Muscle layer of colon (tissue), 2 donors: ENCODE data around the gene EMC9.
"Not testable (repeated sequence)": the region's sequence is repeated elsewhere in the genome, so short reads cannot be mapped to it uniquely, and the experiment has no call there.

ENCODE experiments used
- H3K27ac ChIP-seq: one replicate; pipeline ENCODE4 v1.7.0; 2013; ENCODE audit warnings: low read depth, mild to moderate bottlenecking, low read length, moderate library complexity
- H3K27me3 ChIP-seq, 2 donors: one replicate each; pipeline ENCODE4 v1.7.0; 2013; ENCODE audit warnings: low read length in 2 of 2, mild to moderate bottlenecking in 2 of 2; ENCODE audit not compliant: insufficient read depth in 2 of 2, control insufficient read depth in 1 of 2
- H3K36me3 ChIP-seq: one replicate; pipeline ENCODE4 v1.7.0; 2013; ENCODE audit warnings: mild to moderate bottlenecking, low read length; ENCODE audit not compliant: insufficient read depth
- H3K4me1 ChIP-seq: one replicate; pipeline ENCODE4 v1.7.0; 2013; ENCODE audit warnings: mild to moderate bottlenecking, low read length; ENCODE audit not compliant: insufficient read depth
- H3K4me3 ChIP-seq, 2 donors: one replicate each; pipeline ENCODE4 v1.7.0; 2013; ENCODE audit warnings: low read length in 2 of 2, low read depth in 1 of 2, mild to moderate bottlenecking in 1 of 2, moderate library complexity in 1 of 2
- H3K9ac ChIP-seq: one replicate; pipeline ENCODE4 v1.7.0; 2013; ENCODE audit warnings: low read length
- H3K9me3 ChIP-seq: one replicate; pipeline ENCODE4 v1.7.0; 2013; ENCODE audit warnings: mild to moderate bottlenecking, low read length
- donor health status: abdominal sarcoma.
- donor health status: Adenocarcinoma of cecum.

Gene EMC9

DNA sequence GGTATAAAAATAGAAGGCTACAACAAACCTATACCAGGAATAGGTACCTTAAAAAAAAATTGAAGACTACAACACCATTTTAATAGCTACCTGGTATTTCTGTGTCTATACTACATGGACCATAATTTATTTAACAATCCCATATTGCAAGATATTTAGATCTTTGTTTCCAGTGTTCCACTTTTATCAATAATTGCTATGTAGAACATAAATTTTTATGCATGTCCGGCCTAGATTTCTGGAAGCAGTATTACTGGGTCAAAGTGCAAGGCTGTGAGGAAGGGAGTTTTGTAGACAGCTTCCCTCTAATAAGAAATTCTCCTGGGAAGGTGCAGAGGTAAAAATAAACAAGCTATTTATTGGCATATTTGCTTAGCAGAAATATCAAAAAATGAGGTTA is 30.9 kb downstream of the EMC9 start:
- H3K9ac ChIP-seq: no peak overlapping the region
- H3K4me1 ChIP-seq: peaks cover 12% of the 10 kb centered on the region
- H3K9me3 ChIP-seq: no peaks in the 10 kb centered on the region
- no peaks in the 10 kb centered on the region for H3K36me3 ChIP-seq
- no peak overlapping the region for H3K4me3 ChIP-seq
- H3K27me3 ChIP-seq: no peaks in the 10 kb centered on the region
- H3K27ac ChIP-seq: no peak overlapping the region

DNA sequence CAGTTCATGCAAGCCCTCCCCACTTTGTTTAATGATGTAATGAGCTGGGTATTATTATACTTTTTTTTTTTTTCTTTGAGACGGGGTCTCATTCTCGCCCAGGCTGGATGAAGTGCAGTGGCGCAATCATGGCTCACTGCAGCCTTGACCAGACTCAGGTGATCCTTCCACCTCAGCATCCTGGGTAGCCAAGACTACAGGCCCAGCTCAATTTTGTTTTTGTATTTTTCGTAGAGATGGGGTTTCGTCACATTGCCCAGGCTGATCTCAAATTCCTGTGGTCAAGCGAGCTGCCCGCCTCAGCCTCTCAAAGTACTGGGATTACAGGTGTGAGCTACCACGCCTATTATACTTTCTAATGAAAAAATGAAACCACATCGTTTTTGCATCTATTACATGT is 31.3 kb downstream of the EMC9 start:
- Histone ChIP-seq H3K27ac (no peak overlapping the region), H3K4me3 (no peak overlapping the region)

DNA sequence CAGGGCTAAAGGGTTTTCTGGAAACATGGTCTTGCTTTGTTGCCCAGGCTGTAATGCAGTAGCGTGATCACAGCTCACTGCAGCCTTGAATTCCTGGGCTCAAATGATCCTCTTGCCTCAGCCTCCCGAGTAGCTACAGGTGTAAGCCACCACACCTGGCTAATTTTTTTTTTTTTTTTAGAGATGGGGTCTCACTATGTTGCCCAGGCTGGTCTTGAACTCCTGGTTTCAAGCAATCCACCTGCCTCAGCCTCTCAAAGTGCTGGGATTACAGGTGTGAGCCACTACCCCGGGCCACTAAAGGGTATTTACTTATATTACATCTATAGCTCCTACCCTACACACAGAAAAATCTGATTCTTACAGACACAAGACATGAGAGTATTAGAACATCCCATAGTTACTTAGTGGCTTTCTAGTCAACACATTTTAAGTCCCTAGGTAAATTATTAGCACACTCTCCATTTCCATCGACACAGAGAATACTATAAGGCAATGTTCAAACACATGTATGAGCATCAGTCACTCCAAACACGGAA is 33.0 kb downstream of the EMC9 start:
- no peak overlapping the region for H3K27ac ChIP-seq
- no peak overlapping the region for H3K4me3 ChIP-seq
- no peaks in the 10 kb centered on the region for H3K27me3 ChIP-seq
- no peaks in the 10 kb centered on the region for H3K9me3 ChIP-seq
- H3K9ac ChIP-seq: no peak overlapping the region
- H3K4me1 ChIP-seq: peaks cover 9% of the 10 kb centered on the region
- no peaks in the 10 kb centered on the region for H3K36me3 ChIP-seq

More for the DNA sequence above, 31.3 kb downstream of the EMC9 start:
- Histone ChIP-seq H3K36me3 (no peaks in the 10 kb centered on the region), H3K27me3 (no peaks in the 10 kb centered on the region), H3K4me1 (peaks cover 10% of the 10 kb centered on the region), H3K9me3 (no peaks in the 10 kb centered on the region), H3K9ac (no peak overlapping the region)

DNA sequence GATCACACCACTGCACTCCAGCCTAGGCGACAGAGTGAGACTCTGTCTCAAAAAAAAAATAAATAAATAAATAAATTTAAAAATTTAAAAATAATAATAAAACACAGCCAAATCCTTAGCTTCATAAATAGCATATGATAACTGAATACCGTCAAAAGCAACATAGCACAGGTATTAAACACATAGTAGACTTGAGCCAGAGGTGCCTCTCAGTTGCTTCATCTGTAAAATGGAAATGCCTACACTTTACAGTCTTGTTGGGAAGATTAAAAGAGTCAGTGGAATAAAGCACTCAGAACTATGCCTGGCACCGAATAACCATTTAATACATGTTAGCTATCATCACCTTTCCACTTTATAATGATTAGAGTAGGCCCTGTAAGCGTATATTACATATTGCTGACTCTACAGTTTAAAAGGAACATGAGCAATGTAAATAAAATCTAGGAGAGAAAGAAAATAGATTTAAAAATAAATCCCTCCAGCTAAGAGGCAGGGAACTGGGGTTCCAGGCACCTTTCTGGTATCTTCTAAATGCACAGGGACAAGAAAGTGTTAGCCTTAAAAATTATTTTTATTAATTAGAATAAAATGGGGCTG is 34.6 kb downstream of the EMC9 start:
- H3K36me3 ChIP-seq: no peaks in the 10 kb centered on the region
- no peak overlapping the region for H3K4me3 ChIP-seq
- H3K4me1 ChIP-seq: peaks cover 6% of the 10 kb centered on the region
- H3K27ac ChIP-seq: no peak overlapping the region
- H3K9ac ChIP-seq: no peak overlapping the region
- H3K27me3 ChIP-seq: no peaks in the 10 kb centered on the region
- no peaks in the 10 kb centered on the region for H3K9me3 ChIP-seq

DNA sequence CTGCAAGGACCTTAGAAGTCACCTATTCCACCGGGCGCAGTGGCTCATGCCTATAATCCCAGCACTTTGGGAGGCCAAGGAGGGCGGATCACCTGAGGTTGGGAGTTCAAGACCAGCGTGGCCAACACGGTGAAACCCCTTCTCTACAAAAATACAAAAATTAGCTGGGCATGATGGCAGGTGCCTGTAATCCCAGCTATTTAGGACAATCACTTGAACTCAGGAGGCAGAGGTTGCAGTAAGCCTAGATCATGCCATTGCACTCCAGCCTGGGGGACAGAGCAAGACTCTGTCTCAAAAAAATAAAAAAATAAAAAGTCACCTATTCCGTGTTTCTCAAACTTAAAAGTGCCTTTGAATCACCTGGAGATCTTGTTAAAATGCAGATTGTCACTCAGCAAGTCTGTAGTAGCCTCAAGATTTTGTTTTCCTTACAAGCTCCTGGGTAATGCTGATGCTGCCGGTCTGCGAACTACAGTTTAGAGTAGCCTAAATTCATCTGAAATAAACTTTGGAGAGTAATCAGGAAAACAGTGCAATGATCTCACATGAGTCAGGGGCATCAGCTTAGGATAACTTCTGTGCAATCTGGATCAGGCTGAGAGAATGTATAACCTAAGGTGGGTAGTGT is 35.7 kb downstream of the EMC9 start:
- not testable (repeated sequence) for H3K27me3 ChIP-seq, H3K36me3 ChIP-seq, H3K4me1 ChIP-seq, H3K9ac ChIP-seq, H3K27ac ChIP-seq, H3K9me3 ChIP-seq, H3K4me3 ChIP-seq

DNA sequence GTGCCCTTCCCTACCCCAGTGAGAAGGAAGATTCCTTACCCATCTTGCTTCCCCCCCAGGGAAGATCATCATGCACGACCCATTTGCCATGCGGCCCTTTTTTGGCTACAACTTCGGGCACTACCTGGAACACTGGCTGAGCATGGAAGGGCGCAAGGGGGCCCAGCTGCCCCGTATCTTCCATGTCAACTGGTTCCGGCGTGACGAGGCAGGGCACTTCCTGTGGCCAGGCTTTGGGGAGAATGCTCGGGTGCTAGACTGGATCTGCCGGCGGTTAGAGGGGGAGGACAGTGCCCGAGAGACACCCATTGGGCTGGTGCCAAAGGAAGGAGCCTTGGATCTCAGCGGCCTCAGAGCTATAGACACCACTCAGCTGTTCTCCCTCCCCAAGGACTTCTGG is 37.9 kb downstream of the EMC9 start:
- Histone ChIP-seq H3K9ac (no peak overlapping the region), H3K36me3 (peaks cover 5% of the 10 kb centered on the region)

DNA sequence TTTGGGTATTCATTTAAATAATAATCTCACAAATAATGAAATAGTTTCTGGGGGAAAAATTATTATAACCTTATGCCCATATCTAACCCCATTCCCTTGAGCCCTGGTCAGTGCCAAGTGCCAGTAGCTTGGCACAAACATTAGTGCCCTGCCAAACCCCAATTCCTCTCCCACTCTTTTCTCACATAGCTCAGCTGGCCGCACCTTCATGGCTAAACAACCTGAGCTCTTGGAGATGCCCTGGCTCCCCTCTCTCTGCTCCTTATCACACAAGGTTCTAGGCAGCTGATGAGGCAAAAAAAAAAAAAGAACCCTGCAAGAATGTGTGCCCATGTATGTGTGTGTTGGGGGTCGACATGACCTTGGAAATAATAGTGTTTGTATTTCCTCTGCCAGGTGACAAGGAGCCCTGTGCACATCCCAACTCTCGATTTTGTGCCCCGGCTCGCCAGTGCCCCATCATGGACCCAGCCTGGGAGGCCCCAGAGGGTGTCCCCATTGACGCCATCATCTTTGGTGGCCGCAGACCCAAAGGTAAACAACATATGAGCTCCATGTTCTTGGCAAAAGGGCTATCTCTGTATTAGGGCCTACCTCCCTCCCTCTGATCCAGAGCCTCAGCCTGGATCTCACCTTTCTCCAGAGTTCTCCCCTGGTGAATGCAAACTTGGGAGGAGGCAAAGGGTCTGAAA is 38.9 kb downstream of the EMC9 start:
- Histone ChIP-seq H3K9ac (no peak overlapping the region), H3K4me1 (no peaks in the 10 kb centered on the region), H3K9me3 (no peaks in the 10 kb centered on the region), H3K27me3 (no peaks in the 10 kb centered on the region), H3K4me3 (no peak overlapping the region), H3K36me3 (peaks cover 7% of the 10 kb centered on the region), H3K27ac (no peak overlapping the region)

More for the DNA sequence above, 37.9 kb downstream of the EMC9 start:
- H3K27me3 ChIP-seq: no peaks in the 10 kb centered on the region
- H3K4me1 ChIP-seq: peaks cover under 1% of the 10 kb centered on the region
- no peak overlapping the region for H3K27ac ChIP-seq
- no peak overlapping the region for H3K4me3 ChIP-seq
- no peaks in the 10 kb centered on the region for H3K9me3 ChIP-seq

DNA sequence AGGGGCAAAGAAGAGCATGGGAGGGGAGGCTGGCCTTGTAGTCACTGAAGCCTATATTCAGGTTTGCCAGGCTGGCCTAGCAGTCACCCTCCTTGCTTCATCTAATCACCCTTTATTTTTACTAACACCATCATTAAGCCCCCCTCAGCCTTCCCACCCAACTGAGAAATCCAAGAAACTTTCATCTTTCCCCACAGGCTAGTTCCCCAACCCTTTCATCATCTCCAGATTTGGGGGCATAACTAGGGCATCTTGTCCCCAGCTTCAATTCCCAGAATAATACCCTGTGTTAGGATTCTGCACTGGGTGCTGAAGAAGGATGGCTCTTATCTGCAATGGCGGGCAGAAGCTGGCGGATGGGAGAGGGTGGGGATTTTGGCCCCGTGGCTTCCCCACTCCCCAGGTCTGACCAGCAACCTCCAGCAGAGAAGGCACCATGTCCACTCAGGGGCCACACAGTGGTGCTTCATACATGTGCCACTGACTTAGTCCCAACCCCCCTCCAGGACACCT is 40.4 kb downstream of the EMC9 start:
- Histone ChIP-seq H3K27ac (no peak overlapping the region), H3K4me3 (no peak overlapping the region), H3K9me3 (no peaks in the 10 kb centered on the region), H3K27me3 (no peaks in the 10 kb centered on the region), H3K4me1 (no peaks in the 10 kb centered on the region), H3K9ac (no peak overlapping the region), H3K36me3 (peaks cover 7% of the 10 kb centered on the region)

DNA sequence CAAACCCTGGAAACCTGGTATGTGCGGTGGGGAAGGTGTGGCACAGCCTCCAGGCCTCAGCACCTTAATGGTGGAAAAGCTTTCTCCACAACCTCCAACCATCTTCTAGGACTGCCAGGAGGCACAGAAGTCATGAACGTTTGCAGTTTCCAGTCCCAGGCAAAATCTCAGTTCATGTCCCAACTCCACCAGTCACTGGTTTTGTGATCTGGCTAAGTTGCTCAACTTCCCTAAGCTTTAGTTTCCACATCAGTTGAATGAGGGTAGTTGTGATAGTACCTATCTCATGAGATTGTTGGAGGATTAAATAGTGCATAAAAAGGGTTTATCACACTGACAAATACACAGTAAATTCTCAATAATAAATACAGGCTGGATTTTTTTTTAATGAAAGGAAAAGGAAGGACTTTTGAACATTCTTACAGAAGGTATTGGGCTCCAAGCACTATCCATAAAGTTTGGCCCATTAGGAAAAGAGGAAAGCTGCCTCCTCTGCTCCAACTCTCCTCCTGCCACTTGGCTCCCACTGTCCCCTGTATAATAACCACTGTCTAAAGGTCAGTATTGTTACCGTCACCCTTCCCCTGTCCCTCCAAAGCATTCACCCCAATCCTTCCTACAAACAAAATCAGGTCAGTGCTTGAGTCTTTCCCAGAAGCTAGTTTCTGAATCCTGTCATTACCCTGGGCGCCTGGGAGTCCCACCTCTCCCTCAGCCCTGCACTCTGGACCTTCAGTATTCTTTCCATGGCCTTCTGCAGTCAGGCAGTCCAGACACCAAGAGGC is 41.0 kb downstream of the EMC9 start:
- H3K27ac ChIP-seq: no peak overlapping the region
- peaks cover 7% of the 10 kb centered on the region for H3K36me3 ChIP-seq
- H3K4me1 ChIP-seq: peaks cover 5% of the 10 kb centered on the region
- no peaks in the 10 kb centered on the region for H3K9me3 ChIP-seq
- H3K9ac ChIP-seq: no peak overlapping the region
- no peak overlapping the region for H3K4me3 ChIP-seq
- H3K27me3 ChIP-seq: no peaks in the 10 kb centered on the region

DNA sequence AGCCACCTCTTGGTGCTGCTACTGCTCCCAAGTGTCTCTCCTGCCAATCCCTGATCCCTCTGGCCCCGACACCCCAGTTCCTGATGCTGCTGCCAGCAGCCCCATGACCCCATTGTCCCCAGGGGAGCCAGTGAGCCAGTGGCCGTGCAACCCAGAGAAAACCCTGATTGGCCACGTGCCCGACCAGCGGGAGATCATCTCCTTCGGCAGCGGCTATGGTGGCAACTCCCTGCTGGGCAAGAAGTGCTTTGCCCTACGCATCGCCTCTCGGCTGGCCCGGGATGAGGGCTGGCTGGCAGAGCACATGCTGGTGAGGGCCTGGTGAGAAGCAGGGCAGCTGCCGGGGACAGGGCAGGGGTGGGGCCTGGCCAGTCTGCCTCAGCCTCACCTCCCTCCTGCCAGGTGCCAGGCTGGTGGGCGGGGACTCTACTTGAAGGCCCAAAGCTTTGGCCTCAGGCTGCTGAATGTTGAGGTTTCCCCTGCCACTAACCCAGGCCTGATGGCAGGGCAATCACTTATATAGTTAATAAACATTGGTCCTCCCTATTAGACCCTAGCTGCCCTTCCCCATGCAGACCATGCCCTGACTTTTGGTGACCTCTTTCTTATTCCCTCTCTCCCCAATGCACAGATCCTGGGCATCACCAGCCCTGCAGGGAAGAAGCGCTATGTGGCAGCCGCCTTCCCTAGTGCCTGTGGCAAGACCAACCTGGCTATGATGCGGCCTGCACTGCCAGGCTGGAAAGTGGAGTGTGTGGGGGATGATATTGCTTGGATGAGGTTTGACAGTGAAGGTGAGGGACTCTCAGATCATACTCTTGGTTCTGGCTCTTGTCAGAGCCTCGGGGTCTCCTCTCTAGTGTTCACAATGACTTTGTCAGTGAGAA is 42.2 kb downstream of the EMC9 start:
- H3K27ac ChIP-seq: no peak overlapping the region
- H3K9ac ChIP-seq: no peak overlapping the region
- peaks cover 7% of the 10 kb centered on the region for H3K36me3 ChIP-seq
- peaks cover 13% of the 10 kb centered on the region for H3K4me1 ChIP-seq
- H3K9me3 ChIP-seq: no peaks in the 10 kb centered on the region
- H3K4me3 ChIP-seq: no peak overlapping the region
- no peaks in the 10 kb centered on the region for H3K27me3 ChIP-seq
